ENCODE measurements around the gene ACSF2. TPM values are rescaled to one million over a fixed set of nuclear protein-coding genes. Genes with fewer than 3 reads are reported as not detected.

ACSF2 gene
- total RNA-seq, 1 donor from 2014 or later = 18.2 TPM

- TF ChIP-seq CTCF (IDR thresholded peaks at IDR 0.05; ENCODE audit: borderline replicate concordance) = no peak
- no peak overlapping the region for H3K27ac ChIP-seq (replicated peaks)
- H3K4me3 ChIP-seq = no peak overlapping the region
- DNase-seq = no peak
- no peaks in the 10 kb centered on the region for H3K27me3 ChIP-seq (ENCODE audit: low read depth)
- H3K4me1 ChIP-seq = peaks cover 16% of the 10 kb centered on the region
- no peaks in the 10 kb centered on the region for H3K9me3 ChIP-seq (replicated peaks)
- no peaks in the 10 kb centered on the region for H3K36me3 ChIP-seq
- intact Hi-C loops (cut with micrococcal nuclease) = no loop called here
Observed at GRCh38 chr17:50440838-50441829, 15.1 kb downstream of the ACSF2 start.

- peaks cover 16% of the 10 kb centered on the region for H3K4me1 ChIP-seq
- intact Hi-C loops (cut with micrococcal nuclease) = no loop called here
Observed at GRCh38 chr17:50443505-50443974, 17.5 kb downstream of the ACSF2 start.

GRCh38 chr17:50444841-50445715 is 19.1 kb downstream of the ACSF2 start:
- H3K4me3 ChIP-seq = no peak overlapping the region
- DNase-seq = no peak
- no peaks in the 10 kb centered on the region for H3K9me3 ChIP-seq (replicated peaks)
- no peaks in the 10 kb centered on the region for H3K27me3 ChIP-seq (ENCODE audit: low read depth)
- H3K36me3 ChIP-seq = no peaks in the 10 kb centered on the region
- H3K4me1 ChIP-seq = peaks cover 16% of the 10 kb centered on the region
- no peak for TF ChIP-seq CTCF (IDR thresholded peaks at IDR 0.05; ENCODE audit: borderline replicate concordance)
- H3K27ac ChIP-seq (replicated peaks) = no peak overlapping the region
- intact Hi-C loops (cut with micrococcal nuclease) = no loop called here

More at GRCh38 chr17:50443505-50443974, 17.5 kb downstream of the ACSF2 start:
- Histone ChIP-seq H3K36me3 (no peaks in the 10 kb centered on the region), H3K9me3 (replicated peaks) (no peaks in the 10 kb centered on the region), H3K27ac (replicated peaks) (peak overlapping the region; percentile 18), H3K27me3 (ENCODE audit: low read depth) (no peaks in the 10 kb centered on the region), H3K4me3 (peak overlapping the region; percentile 16)
- DNase-seq = no peak
- TF ChIP-seq CTCF (IDR thresholded peaks at IDR 0.05; ENCODE audit: borderline replicate concordance) = no peak

GRCh38 chr17:50445730-50446325 is 19.8 kb downstream of the ACSF2 start:
- H3K27ac ChIP-seq (replicated peaks) = no peak overlapping the region
- H3K27me3 ChIP-seq (ENCODE audit: low read depth) = no peaks in the 10 kb centered on the region
- H3K4me1 ChIP-seq = peaks cover 16% of the 10 kb centered on the region
- intact Hi-C loops (cut with micrococcal nuclease) = no loop called here
- H3K36me3 ChIP-seq = no peaks in the 10 kb centered on the region
- TF ChIP-seq CTCF (IDR thresholded peaks at IDR 0.05; ENCODE audit: borderline replicate concordance) = no peak
- H3K9me3 ChIP-seq (replicated peaks) = no peaks in the 10 kb centered on the region
- no peak overlapping the region for H3K4me3 ChIP-seq
- DNase-seq = no peak

Measured in left ventricle myocardium inferior (tissue), 1 donor.